Amygdala (tissue), 56 donors: ENCODE results near the gene DEDD.

Experiments
- DNase-seq, 56 donors: peaks; one replicate each; lab custom pipeline; 2025; lab: John Stamatoyannopoulos, UW

The DEDD gene, protein sequence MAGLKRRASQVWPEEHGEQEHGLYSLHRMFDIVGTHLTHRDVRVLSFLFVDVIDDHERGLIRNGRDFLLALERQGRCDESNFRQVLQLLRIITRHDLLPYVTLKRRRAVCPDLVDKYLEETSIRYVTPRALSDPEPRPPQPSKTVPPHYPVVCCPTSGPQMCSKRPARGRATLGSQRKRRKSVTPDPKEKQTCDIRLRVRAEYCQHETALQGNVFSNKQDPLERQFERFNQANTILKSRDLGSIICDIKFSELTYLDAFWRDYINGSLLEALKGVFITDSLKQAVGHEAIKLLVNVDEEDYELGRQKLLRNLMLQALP

DNA sequence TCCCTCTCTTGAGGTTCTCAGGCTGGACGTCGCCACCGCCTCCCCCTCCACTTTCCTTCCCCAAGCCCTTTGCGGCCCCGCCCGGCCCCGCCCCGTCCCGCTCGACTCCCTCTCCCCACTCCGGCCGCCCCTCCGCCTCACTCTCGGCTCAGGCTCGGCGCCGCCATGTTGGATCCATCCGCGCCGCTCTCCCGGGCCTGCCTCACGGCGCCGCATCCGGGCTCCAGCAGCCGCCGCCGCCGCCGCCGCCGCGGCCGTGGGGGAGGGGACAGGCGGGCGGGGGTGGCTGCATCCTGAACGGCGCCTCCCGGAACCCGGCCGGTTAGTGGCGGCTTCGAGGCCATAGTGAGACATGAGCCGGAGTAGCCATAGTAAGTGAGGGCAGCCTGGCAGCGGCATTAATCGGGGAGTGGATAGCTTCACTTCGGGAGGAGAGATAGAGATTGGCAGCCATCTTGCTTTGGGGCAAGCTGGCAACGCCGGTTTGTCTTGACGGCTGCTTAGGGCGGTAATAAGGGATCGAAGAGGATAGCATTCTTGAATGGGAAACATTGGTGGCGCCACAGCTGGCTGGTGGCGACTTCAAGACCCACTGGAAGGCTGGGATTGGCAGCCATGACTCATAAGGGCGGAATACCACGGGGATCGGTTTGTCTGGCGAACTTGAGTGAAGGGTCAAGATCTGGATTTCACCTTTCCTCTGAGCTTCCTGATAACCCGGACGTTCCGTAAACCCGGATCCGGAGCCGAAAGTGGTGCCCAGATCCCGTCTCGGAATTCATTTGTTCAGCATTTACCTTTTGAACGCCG, at the start of gene DEDD:
Gene DEDD, minus strand, starts transcription at position 258 of the 810 bp plus-strand sequence. CDS start 8,205 bp downstream, outside the sequence.
- DNase-seq = peak; percentile 53 to 97 (median 90)

DNA sequence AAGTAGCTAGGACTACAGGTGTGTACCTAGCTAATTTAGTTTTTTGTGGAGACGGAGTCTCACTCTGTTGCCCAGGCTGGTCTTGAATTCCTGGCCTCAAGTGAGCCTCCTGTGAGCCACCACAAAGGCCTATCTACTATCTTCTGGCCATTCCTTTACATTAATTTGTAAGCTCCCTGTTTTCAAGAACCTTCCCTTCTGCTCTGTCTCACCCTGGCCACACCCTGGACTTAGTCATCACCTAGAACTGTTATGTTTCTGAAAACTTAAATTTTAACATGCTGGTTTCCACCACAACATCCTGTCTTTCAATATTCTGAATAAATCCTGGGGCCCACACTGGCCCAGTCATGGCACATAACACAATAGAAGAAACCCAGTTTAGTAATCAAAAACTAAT, 49.7 kb upstream of the DEDD start:
- DNase-seq = no peak

DNA sequence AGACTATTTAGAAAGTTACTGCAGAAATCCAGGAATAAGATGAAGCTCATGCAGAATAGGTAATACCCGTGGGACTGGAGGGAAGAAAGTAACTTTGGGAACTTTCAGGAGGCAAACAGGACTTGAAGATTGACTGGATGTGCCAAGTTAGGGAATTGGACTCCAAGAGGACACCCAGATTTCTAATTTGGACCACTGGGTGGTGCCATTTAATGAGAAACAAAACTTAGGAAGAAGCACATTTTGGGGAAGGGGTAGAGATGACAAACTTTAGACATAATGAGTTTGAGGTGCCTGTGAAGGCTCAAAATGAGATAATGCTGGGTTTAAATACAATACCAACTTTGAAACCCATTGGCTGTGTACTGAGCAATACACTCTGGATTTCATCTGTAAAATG, 48.2 kb upstream of the DEDD start:
- no peak for DNase-seq

DNA sequence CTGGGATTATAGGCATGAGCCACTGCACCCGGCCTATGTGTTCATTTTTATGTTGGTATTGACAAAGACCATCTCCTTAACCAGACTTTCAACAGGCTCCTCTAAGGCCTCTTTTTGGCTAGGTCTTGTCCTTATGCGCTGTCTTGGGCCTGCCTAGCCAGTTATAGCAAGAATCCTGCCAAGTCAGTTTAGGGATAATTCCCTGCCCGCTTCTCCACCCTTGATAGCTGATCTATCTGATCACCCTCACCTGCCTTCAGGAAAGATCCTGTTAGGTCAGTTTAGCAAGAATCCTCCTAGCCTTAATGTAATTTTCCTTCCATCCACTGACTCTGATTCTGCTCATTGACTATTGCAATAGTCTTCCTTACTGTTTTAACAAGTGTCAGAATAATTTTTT, 47.2 kb upstream of the DEDD start:
- DNase-seq = no peak

DNA sequence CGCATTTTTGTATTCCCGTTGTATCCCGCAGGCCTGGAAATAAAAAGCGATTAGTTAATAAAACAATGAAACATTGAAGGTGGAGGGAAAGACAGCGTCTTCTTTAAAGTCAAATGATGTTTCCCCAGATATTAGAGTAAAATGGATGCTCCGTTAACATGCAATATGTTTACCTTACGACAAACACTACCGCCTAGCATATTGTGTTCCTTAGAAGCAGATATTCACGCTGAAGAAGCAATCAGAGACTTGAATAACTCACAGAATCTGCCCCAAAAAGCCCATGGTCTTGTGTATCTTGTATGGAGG, 45.4 kb upstream of the DEDD start:
- DNase-seq = no peak

DNA sequence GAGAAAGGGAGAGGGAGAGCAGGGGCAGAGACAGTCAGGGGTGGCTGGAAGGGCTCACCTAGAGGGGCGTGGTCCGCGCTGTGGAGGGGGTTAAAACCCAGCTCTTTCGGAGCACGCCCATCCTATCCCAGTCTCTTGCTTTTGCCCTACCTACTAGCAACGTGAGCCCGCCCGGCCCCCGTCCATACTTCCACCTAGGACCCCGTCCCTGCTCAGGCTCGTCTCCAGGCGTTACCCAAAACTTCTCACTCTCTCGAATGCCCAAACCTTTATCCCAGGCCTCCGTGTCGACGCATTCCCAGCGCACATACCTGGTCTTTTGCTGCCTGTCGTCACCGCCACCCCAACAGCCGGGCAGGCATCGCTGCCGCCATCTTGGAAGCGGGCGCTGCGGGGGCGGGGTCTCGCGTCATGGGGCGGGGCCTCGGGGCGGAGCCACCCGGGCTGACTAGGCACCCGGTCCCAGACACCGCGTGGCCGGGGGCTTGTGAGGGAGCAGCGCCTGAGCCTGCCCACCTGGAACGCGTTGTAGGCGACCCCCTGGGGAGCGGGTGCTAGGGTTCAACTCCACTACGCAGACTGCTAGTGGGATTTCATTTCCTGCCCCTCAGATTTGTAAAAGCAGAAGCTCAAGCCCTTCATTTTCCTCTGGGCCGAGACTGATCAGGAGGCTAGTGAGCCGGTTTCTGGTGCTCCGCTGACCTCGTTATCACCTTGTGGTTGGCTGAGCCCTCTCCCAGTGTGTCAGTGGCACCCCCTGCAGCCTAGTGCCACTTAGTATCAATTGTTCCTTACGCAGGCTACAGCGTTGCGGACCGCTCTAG, 44.9 kb upstream of the DEDD start, which contains the start of gene B4GALT3:
Gene B4GALT3, minus strand, starts transcription at position 396 of the 824 bp plus-strand sequence. CDS start 1,447 bp downstream, outside the sequence.
- DNase-seq = peak; percentile 32 to 93 (median 84)

DNA sequence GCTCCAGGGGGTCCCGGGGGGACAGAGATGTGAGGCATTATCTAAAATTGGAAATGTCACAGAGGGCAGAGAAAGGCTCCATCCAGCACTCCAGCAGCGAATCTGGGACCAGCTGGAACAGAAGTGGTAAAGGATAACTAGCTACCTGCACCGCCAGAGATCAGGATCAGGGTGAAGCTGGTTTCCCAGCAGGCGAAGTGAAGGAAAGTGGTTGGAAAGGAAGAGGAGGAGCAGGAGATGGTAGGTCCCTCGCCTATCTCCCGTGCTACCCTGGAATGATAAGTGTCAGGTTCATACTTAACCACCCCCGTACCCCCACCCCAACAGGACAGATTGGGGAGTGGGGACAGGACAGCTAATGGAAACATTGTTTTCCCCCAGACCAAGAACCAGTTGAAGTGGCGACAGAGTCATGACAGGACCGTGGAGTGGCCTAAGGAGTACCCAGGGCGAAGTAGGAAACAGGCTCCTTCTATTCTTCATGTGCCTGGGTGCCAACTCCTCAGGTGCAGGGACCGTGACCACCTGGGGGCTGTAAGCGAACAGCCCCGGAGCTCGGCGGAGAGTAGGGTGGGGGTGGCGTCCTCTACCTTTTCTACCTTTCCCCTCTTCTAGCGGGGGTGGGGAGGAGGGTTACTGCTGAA, 44.1 kb upstream of the DEDD start:
- no peak for DNase-seq

DNA sequence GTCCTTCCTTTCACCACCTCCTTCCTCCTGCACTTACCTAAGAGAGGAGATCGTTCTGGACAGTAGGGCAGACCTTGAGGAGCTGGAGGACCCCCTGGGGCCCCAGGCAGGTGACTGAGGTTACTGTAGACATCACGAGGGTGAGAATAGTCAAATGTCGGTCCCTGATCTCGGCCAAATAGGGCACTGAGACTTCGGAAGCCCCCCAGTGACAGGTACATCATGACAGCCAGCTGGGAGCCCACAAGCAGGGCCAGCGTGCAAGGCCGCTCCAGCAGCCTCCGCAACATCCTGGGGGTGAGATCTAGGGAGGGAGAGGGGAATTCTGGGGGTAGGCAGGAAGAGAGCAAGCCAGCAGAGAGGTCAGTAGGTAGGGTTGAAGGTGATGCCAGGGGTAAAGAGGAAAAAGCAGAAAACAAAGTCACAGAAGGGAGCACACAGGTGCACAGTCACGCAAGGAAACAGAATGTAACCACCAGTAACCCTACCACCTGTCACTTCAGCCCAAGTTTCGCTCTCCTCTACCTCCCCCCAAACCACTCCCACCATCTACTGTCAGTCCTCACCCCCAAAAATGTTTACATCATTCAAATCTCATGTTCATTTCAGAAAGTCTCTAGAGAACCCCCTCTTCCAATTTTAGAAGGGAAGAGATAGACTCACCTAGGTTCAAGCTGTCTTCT, 43.4 kb upstream of the DEDD start:
- no peak for DNase-seq

DNA sequence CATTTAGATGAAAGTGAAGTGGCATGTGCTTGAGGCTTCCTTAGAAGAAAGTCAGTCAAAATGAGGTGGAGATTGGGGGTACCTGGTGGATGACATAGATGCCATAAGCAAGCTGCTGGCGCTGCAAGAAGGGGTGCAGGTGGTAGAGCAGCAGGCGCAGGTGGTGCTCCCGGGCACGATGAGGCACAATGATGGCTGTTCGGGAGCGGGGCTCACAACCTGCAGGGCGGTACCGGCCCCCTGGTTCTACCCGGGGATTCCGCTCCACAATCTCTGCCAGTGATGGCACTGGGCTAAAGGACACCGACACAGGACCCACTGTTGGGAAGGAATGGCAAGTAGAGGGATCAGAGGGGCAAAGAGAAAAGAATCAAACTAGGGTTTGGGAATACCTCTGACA, 42.4 kb upstream of the DEDD start:
- DNase-seq = no peak

DNA sequence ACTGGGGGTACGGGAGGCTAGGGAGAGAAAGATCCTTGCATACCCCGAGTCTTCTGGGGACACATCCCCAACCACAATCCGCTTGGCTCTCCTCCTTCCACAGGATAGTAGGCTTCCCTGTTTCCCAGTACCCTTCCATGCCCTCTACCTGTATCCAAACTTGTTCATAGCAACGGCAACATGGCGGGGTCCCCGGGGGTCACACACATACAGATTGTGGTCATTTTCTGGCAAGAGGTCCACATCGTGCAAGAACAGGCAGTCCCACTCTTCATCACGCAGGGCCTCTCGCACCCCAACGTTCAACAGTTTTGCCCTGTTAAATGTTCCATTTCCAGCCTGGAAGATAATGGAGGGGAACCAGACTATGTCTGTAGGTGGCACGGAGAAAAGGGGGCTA, 41.2 kb upstream of the DEDD start:
- DNase-seq = no peak

DNA sequence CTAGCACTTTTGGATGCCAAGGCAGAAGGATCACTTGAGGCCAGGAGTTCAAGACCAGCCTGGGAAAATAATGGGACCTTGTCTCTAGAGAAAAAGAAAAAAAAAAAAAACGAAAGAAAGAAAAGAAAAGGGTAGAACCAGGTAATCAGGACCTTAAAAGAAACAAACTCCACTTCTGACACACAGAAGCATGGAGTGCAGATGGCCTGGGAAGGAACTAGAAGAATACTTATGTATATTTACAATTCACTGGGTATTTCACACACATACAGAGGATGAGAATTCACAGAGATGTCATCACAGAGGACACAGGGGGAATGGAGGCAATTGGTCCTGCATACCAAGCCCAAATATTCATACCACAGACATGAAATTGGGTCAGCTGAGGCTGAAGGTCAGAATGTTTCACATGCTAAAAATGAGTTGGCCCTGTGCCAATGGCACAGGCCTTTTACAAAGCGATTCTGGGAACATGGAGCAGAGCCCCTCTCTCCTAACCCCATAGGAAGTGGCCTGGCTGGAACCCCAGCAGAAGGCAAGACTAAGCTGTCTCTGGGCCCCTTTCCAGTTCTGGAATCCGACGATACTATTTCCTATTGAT, 40.4 kb upstream of the DEDD start:
- no peak for DNase-seq

DNA sequence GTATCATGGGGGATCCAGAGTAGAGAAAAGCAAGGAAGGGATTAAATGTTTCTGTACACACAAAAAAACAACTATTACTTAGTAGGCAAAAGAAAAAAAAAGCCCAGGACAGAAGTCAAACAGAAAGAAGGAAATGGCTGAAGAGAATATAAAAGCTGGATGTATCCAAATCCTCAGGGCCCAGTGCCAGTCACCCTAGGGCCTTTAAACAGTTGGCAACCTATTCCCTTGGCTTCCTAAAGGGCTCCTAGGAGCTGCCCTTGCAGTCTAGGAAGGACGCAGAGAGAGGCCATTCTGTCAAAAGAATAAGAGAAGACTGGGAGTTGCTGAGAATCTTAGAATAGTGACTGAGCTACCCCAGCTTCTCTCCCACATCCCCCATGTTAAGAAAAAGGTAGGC, 39.9 kb upstream of the DEDD start:
- DNase-seq = no peak

DNA sequence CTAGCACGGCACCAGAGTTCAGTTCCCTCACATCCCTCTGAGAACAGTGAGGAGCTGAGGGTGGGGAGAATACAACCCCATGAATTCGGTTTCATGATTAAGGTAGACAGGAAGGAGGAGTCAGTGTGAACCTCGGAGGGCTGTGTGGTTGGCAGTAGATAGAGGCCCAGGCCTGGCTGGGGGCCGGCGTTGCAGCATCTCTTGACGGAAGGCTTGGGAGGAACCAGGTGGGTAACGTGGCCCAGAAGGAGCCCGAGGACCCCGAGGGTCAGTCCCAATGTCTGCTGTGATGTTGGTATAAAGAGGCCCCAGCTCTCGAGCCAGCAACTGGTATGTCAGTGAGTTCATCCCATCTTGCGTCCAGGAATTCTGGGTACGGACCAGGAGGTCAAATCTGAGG, 39.2 kb upstream of the DEDD start:
- DNase-seq = no peak

DNA sequence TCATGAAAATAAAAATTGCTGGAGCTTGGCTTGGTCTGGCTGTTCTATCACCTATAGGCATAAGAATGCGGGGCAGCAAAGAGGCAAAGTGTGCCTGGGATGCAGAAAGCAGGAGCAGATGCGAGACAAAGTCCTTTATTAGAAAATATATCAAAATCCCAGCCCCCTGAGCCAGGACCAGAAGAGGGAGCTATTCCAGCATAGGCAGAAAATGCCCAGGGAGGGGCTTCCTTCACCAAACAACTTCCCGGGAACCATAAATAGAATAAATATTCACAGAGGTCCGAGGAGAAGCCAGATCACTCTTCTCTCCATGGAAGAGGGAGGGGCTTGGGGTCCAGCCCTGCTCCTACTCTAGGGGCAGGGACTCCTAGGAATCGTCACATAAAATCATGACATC, 38.7 kb upstream of the DEDD start:
- no peak for DNase-seq

DNA sequence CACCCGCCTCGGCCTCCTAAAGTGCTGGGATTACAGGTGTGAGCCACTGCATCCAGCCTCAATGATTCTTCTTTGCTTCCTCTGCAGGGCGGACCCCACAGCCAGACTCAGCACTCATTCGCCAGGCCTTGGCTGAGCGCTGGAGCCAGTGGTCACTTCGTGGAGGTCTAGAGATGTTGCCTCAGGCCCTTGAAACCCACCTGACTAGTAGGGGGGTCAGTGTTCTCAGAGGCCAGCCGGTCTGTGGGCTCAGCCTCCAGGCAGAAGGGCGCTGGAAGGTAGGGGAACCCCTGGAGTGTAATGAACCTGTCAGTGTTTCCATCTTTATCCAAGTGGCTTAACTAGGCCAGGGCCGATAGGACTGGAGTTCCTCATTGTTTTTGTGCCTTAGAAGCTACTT, 36.4 kb upstream of the DEDD start:
- no peak for DNase-seq

DNA sequence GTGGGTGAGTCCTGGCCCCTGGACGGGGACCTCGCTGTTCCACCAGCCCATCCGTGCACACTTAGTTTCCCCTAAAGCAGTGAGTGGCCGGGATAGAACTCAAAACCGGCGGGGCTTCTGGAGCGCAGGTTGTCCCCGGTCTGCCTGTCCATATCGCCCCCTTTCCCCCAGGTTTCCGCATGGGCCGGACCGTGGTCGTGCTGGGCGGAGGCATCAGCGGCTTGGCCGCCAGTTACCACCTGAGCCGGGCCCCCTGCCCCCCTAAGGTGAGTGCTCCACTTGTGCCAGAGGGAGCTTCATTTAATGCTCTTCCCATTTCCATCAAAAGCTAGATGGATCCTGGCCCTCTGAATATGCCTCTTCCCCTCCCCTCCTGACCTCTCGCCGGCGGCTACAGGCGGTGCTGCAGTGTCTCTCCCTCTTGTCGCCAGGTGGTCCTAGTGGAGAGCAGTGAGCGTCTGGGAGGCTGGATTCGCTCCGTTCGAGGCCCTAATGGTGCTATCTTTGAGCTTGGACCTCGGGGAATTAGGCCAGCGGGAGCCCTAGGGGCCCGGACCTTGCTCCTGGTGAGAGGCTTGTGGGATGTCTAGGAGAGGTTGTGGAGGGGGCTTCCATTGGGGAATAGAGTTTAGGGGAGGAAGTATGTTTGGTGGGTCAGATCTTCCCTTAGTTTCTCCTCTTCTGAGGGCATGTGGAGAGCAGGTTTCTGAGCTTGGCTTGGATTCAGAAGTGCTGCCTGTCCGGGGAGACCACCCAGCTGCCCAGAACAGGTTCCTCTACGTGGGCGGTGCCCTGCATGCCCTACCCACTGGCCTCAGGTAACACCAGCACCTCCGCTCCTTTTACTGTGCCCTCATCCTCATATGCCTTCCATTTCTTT, 34.4 kb upstream of the DEDD start:
- peak in 2 of 56 donors; percentile 60 to 61 for DNase-seq

DNA sequence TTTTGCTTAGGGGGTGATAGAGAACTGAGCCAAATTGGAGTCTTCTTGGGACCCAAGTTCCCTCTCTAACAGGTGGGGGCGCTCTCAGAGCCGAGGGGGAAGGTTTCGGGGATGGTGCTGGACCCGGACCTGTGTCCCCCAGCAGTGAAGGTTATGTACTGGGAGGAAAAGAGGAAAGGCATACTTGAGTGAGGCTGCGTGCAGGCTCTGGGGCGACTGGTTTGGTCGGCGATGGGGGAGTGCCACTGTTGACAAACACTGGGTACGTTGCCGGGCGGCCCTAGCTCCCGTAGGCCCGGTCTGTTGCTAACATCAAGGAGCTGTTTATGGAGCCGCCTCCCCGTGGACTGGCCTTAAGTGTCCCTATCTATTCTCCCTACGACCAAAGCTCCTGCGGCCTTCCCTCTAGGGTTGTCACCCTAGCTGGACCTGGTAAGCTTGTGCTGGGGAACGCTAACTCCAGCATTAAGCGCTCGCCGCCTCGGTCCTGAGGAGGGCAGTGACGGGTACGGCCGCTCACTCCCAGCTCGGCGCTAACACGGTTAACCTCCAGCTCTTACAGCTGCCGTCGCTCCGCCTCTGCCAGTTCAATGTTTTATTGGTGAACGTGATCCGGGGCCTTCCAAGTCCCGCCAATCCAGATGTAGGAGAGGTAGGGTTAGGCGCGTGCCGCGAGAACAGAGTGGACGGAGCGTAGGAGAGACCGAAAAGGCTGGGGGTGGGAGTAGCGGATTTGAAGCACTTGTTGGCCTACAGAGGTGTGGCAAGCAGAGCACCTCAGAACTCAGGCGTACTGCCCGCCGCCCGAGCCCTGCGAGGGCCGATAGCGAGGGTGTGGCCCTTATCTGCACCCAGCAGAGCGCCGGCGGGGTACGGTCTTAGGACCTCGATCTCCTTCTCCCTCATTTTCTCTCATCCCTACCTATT, 33.5 kb upstream of the DEDD start, which contains the start of gene PPOX:
Gene PPOX, plus strand, starts transcription at position 685 of the 927 bp plus-strand sequence. CDS start 422 bp downstream, outside the sequence.
- DNase-seq = peak; percentile 75 to 99 (median 96)
